GM18858 (cell line): ENCODE results near the gene CDC42EP1.

Experiments
- ATAC-seq: cut with Tn5 transposase; IDR thresholded peaks from one replicate; pipeline ENCODE4 v1.9.1; 2021; ENCODE audit not compliant: unreplicated experiment

Gene CDC42EP1

GRCh38 chr22:37559521-37559900, 769 bp upstream of the CDC42EP1 start:
- ATAC-seq = no peak

GRCh38 chr22:37560608-37561211, 430 bp downstream of the CDC42EP1 start:
- ATAC-seq = no peak

- no peak for ATAC-seq
Measured at GRCh38 chr22:37561212-37562048, 1.1 kb downstream of the CDC42EP1 start.

- no peak for ATAC-seq
Measured at GRCh38 chr22:37562049-37562875, 2.0 kb downstream of the CDC42EP1 start.

GRCh38 chr22:37563153-37564081, 3.1 kb downstream of the CDC42EP1 start:
- no peak for ATAC-seq

- ATAC-seq = no peak
Measured at GRCh38 chr22:37564111-37564711, 3.9 kb downstream of the CDC42EP1 start.

- ATAC-seq = no peak
Measured at GRCh38 chr22:37565830-37566229, 5.5 kb downstream of the CDC42EP1 start.

- ATAC-seq = no peak
Measured at GRCh38 chr22:37566329-37566837, 6.1 kb downstream of the CDC42EP1 start.

- no peak for ATAC-seq
Measured at GRCh38 chr22:37566903-37567798, 6.9 kb downstream of the CDC42EP1 start.

- ATAC-seq = no peak
Measured at GRCh38 chr22:37568012-37568411, 7.7 kb downstream of the CDC42EP1 start.

GRCh38 chr22:37568448-37569008, 8.2 kb downstream of the CDC42EP1 start:
- ATAC-seq = no peak

GRCh38 chr22:37569009-37569920, 9.0 kb downstream of the CDC42EP1 start:
- ATAC-seq = no peak

GRCh38 chr22:37569921-37570660, 9.8 kb downstream of the CDC42EP1 start:
- no peak for ATAC-seq

GRCh38 chr22:37570661-37570976, 10.3 kb downstream of the CDC42EP1 start:
- ATAC-seq = no peak

- no peak for ATAC-seq
Measured at GRCh38 chr22:37571258-37571991, 11.1 kb downstream of the CDC42EP1 start.

GRCh38 chr22:37571992-37572373, 11.7 kb downstream of the CDC42EP1 start:
- ATAC-seq = no peak
